Right ventricle myocardium inferior (tissue), 1 donor: Measurements from ENCODE around the gene PRLH. TPM values are rescaled to one million over a fixed set of nuclear protein-coding genes. Genes with fewer than 3 reads are reported as not detected.

Experiments
- ATAC-seq: fragments of 200-7000 bp; cut with Tn5 transposase; one replicate; pipeline ENCODE4 v1.9.1; 2020; ENCODE audit warnings: mild to moderate bottlenecking, moderate library complexity
- DNase-seq: peaks from one replicate; pipeline ENCODE4 v3.0.0; 2021; ENCODE audit errors: missing footprints
- intact Hi-C: fragments of 100-400 bp; cut with DNase I; formaldehyde crosslinking; loops from one replicate; pipeline ENCODE4 v1.11.0; 2022
- total RNA-seq: library from RNA; stranded (reverse); fragmentation: NEBNext Ultra II Directional; extraction: Animal tissue kit (Norgen Biotek cat#: 25700); gene quantifications from one replicate; pipeline ENCODE4 v1.2.1, GENCODE V29; 2021
- donor health status: DM: no; HTN: yes; CAD: no; lungs with severe emphysema.

Gene PRLH
- total RNA-seq, 1 donor from 2014 or later = not detected

DNA sequence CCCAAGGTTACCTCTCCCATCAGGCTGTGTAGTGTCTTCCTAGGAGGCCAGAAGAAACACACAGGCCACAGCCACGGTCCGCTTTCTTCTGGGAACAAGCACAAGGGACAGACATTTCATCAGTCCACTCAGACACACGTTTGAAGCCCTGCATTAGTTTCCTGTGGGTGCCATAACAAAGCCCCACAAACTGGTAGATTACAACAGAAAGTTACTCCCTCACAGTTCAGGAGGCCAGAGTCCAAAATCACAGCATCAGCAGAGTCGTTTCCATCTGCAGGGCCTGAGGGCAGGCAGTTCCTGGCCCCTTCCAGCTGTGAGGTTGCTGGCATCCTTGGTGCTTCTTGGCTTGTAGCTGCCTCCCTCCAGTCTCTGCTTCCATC lies 8.8 kb upstream of the PRLH start:
- ATAC-seq (no peak), DNase-seq (no peak)
- intact Hi-C loops = no loop called here

- intact Hi-C loops = no loop called here
- ATAC-seq (peak; percentile 60), DNase-seq (no peak)
Observed at GRCh38 chr2:237558961-237559641, 7.3 kb upstream of the PRLH start.

DNA sequence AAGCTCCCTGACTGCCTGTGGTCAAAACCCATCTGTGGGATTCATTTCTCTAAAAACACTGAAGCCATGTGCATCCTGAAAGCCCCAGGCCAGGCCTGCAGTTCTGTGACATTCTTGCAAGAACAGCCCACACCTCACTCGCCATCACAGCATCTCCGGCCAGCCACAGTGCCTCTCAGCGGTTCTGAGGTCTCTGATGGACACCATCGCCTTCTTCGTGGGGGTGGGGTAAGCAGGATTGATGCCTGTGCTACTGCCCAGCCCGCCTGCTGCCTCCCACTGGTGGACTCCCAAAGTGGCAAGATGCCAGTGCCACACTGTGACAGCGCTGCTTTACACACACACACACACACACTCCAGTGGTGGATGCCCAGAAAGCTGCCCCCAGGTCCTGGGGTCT lies 5.2 kb upstream of the PRLH start:
- no peak for DNase-seq
- no peak for ATAC-seq
- intact Hi-C loops = no loop called here

- no peak for DNase-seq
- intact Hi-C loops = no loop called here
- ATAC-seq = no peak
Observed at GRCh38 chr2:237563816-237564215, 2.6 kb upstream of the PRLH start.

DNA sequence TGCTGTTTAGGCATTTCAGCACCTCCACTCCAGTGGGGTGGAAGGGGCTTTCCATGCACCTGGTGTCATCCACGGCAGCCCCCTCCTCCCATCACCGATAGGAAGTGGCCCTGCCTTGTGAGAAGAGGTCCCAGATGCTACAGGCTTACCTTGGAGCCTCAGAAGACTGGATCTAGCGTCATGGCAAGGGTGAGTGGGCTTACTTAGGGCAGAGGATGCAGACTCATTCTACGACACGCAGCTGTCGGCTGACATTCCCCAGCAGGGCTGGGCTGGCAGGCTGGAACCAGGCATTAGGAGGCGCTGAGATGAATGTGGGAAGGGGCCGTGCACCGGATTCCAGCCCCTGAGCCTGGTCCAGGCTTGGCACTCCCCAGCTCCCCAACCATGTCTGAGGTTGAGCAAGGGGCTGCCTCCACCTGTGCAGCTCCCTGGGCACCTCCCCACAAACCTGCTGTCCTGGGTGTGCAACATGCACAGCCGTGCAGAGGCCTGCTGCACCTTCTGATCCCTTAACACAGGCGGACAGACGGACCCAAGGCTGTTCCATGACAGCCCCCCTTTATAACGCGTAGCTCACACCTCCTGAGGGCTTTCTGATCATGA lies 1.7 kb upstream of the PRLH start:
- intact Hi-C loops = no loop called here
- ATAC-seq (no peak), DNase-seq (no peak)

DNA sequence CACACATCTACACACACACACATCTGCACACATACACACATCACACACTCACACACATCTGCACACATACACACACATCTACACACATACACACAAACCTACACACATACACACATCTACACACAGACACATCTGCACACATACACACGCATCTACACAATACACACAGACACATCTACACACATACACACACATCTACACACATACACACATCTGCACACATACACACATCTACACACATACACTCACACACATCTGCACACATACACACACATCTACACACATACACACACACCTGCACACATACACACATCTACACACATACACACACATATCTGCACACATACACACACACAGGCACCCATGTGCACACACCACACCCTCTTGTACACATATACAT lies 400 bp upstream of the PRLH start:
- DNase-seq (no peak), ATAC-seq (no peak)
- intact Hi-C loops = no loop called here

- DNase-seq = no peak
- intact Hi-C loops = no loop called here
Observed at GRCh38 chr2:237567276-237568029, 1.1 kb downstream of the PRLH start.

DNA sequence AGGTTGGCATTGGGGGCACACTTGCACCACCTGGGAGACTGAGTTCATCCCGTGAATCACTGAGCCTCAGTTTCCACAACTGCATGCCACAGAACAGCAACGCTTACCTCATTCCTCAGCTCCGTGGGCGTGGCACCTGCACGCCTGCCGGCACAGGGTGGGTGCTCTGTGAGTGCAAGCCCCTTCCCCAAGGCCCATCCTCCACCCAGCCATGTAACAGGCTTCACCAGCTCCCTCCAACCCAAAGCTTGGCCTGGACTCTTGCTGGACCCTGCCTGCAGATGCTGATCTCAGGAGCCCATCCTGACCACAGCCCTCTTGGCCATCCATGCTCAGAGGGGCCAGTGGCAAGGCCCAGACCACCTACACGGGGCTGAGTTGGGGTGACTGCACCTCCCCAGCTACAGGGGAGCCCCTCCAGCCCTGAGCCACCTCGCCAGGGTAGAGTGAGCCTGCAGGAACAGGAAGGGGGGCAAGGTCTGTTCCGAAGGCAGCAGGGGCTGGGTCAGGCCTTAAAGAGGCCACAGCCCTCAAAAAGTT lies 1.8 kb downstream of the PRLH start:
- DNase-seq (no peak), ATAC-seq (no peak)
- intact Hi-C loops = no loop called here

More at GRCh38 chr2:237567276-237568029, 1.1 kb downstream of the PRLH start:
- no peak for ATAC-seq

GRCh38 chr2:237569041-237569440 lies 2.7 kb downstream of the PRLH start:
- ATAC-seq = no peak
- no peak for DNase-seq
- intact Hi-C loops = no loop called here

DNA sequence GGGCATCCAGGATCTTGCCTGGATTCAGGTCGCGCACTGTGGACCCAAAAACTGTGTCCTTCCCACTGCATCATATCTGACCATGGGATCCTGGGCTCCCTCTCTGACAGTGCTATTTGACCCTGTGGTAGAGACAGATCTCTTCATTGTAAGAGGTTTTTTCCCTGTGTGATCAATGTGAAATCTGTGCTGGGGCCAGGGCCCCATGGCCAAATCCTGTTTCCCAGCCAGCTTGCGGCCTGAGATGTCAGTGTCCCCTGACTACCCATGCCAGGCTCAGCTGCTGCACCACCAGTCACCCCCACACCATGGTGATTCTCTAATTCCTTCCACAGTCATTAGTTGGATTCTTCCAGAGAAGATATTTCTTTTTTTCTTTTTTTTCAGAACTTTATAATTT lies 3.5 kb downstream of the PRLH start:
- intact Hi-C loops = loop anchor here (5.0 to 10.0 kb wide), 3 partner anchors 98 to 475 kb away; no protein-coding TSS in a partner anchor
- ATAC-seq (no peak), DNase-seq (no peak)

- DNase-seq (no peak), ATAC-seq (no peak)
- intact Hi-C loops = loop anchor here (5.0 to 10.0 kb wide), 3 partner anchors 99 to 476 kb away; no protein-coding TSS in a partner anchor
Observed at GRCh38 chr2:237570776-237571335, 4.5 kb downstream of the PRLH start.

GRCh38 chr2:237571551-237571950 lies 5.2 kb downstream of the PRLH start:
- ATAC-seq (no peak), DNase-seq (no peak)
- intact Hi-C loops = loop anchor here (5.0 to 10.0 kb wide), 3 partner anchors 99 to 477 kb away; no protein-coding TSS in a partner anchor

GRCh38 chr2:237572021-237572741 lies 5.8 kb downstream of the PRLH start:
- ATAC-seq (peak; percentile 93), DNase-seq (peak; percentile 94)
- intact Hi-C loops = loop anchor here (1.0 to 10.0 kb wide), 5 partner anchors 60 to 477 kb away; no protein-coding TSS in a partner anchor

GRCh38 chr2:237572742-237573101 lies 6.3 kb downstream of the PRLH start:
- ATAC-seq = no peak
- intact Hi-C loops = loop anchor here (1.0 to 10.0 kb wide), 5 partner anchors 60 to 478 kb away; no protein-coding TSS in a partner anchor
- no peak for DNase-seq

DNA sequence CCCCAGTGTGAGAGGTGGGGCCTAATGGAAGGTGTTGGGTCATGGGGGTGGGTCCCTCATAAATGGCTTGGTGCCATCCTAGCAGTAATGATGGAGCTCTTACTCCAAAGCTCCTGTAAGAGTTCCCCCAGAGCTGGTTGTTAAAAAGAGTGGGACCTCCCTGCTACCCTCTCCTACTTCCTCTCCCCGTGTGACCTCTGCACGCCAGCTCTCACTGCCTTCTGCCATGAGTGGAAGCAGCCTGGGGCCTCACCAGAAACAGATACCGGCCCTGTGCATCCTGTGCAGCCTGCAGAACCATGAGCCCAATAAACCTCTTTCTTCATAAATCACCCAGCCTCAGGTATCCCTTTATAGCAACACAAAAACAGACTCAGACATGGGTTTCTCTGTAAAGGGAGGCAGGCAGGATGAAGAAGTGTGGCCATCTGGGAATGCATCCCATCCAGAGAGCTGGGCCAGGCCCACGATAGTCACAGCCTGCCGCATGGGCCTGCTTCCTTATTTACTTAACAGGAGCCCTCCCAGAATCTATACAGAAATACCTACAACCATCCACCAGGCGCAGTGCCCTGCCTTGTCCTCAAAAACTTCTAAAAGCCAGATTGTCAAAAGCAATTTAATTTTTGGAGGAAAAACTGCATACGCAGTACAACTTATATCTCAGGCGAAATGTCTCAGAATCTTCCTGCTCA lies 7.5 kb downstream of the PRLH start:
- intact Hi-C loops = loop anchor here (2.0 to 10.0 kb wide), 4 partner anchors 102 to 479 kb away; no protein-coding TSS in a partner anchor
- ATAC-seq (no peak), DNase-seq (no peak)

DNA sequence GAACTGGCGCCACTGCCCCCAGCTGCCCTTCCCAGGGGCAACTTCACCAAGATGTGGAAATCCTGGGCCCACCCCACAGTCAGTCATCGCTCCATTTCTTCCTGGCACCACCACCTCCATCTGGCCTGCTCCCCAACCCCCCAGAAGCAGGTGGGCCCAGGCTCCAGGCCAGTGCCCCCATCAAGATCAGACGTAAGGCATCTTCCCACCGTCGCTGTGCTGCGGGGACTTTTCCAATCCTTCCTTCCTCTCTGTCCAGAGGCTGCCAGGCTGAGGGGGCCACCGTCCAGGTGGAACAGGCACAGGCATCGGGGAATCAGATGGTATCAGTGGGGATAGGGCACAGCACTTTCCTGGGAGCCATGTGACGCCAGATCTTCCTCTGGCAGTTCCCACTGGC lies 8.1 kb downstream of the PRLH start:
- DNase-seq (no peak), ATAC-seq (no peak)
- intact Hi-C loops = loop anchor here (5.0 to 10.0 kb wide), 3 partner anchors 102 to 480 kb away; no protein-coding TSS in a partner anchor

- intact Hi-C loops = loop anchor here (5.0 to 10.0 kb wide), 3 partner anchors 103 to 480 kb away; no protein-coding TSS in a partner anchor
- DNase-seq (no peak), ATAC-seq (no peak)
Observed at GRCh38 chr2:237574894-237575868, 8.8 kb downstream of the PRLH start.
